ENCODE data around the gene RMND5A.
"Not testable (repeated sequence)": the region's sequence is repeated elsewhere in the genome, so short reads cannot be mapped to it uniquely, and the experiment has no call there.

The RMND5A gene

GRCh38 chr2:86708126-86708525, 12.0 kb upstream of the RMND5A start:
- DNase-seq, result not testable (repeated sequence)

GRCh38 chr2:86714579-86715173, 5.4 kb upstream of the RMND5A start:
- not testable (repeated sequence) for DNase-seq

GRCh38 chr2:86719263-86719636, 841 bp upstream of the RMND5A start:
- not testable (repeated sequence) for DNase-seq

DNA sequence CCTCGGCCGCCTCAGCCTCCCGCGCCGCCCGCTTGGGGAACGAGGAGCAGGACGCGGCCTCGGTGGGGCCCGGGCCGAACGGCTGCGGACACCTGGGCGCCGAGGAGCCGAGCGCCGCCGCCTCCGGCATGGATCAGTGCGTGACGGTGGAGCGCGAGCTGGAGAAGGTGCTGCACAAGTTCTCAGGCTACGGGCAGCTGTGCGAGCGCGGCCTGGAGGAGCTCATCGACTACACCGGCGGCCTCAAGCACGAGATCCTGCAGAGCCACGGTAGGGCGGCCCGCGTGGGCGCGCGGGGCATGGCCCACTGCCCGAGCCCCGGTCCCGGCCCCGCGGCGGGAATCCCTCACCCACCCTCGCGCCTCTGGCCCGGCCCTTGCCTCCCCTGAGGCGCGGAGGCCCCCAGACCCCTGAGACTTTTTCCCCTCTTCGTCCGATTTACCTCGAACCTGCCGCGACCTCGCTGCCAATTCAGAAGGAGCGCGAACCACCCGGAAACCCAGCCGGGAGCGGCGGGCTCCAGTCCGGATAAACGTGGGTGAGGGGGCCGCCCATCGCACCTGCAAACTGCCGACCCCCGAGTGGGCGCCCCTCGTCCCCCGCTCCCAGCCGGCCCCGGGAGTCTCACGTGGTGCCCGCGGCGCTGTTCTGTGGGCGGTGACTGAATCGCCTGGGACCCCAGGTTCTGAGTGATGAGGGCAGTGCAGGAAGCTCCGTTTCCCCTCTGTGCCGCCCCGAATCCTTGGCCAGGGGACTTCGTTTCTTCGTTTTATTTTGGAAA, 639 bp downstream of the RMND5A start:
- DNase-seq, result peak in 25 of 56 donors; percentile 1 to 67 (median 27)

DNA sequence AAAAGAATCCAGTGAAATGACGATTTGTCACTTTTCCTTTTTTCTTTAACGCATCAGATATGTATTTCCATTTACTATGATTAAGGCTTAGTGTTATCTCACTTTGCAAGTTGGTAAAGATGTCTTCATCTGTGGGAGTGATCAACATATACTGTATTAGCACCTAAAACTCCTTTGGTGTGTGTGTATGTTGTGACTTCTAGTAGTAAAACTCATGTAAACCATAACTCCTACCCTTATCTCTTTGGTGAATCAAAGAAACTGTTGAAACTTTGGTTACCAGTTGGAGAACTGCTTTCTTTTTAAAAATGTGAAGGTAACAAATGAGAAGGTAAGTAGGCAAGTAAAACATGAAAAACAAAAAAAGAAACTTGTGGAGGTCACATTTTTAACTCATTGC, 5.6 kb downstream of the RMND5A start:
- not testable (repeated sequence) for DNase-seq

- DNase-seq, result not testable (repeated sequence)
Observed at GRCh38 chr2:86732040-86732525, 12.0 kb downstream of the RMND5A start.

GRCh38 chr2:86732837-86733236, 12.7 kb downstream of the RMND5A start:
- not testable (repeated sequence) for DNase-seq

DNA sequence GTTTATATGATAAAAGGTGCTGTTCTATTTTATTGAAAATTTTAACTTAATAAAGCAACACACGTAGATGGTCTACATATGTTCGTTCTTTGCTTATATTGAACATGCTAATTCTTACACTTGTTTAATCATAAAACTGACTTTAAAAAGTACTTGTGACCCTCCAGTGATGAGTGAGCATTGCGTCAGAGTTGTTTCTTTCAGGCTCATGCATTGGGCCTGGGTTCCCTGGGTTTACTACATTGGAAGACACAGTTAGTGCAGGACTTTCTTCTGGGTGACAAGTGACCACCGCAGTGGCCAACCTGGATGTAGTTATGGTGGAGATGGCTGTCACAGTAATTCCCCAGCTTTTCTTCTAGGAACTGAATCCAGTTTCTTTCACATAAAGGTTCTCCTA, 13.4 kb downstream of the RMND5A start:
- DNase-seq, result not testable (repeated sequence)

DNA sequence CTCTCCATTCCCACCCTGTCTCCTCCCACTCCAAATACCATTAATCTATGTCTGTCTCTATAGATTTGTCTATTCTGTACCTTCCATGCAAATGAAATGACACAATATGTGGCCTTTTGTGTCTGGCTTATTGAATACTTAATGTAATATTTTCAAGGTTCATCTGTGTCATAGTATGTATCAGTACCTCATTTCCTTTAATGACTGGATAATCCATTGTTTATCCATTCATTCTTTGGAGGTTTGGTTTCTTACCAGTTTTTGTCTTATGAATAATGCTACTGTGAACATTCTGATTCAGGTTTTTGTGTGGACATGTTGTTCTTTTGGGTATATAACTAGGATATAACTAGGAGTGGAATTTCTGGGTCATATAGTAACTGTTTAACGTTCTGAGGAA, 14.8 kb downstream of the RMND5A start:
- not testable (repeated sequence) for DNase-seq

DNA sequence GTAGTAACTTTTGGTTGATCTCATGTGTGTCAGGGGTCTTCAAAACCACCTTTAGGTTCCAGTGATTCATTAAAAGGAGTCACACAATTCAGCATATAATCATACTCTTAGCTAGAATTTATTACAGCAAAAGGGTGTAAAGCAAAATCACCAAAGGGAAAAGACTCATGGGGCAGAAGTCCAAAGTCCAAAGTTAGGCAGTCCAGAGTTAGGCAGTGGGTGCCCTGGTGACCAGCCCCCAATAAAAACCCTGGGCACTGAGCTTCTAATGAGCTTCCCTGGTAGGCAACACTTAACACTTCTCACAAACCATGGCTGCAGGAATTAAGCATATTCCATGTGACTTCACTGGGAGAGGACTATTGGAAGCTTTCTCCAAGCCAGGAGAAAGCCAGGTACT, 19.4 kb downstream of the RMND5A start:
- DNase-seq, result not testable (repeated sequence)

DNA sequence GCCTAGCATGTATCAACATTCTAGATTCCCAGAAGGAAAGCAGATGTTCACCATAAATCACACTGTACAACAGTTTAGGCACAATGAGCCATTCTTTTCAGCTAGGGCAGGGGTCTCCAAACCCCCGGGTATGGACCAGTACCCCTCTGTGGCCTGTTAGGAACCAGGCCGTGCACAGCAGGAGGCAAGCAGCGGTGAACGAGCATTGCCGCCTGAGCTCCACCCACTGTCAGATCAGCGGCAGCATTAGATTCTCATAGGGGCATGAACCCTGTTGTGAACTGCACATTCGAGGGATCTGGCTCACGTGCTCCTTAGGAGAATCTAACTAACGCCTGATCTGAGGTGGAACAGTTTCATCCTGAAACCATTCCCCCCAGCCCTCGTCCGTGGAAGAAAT, 19.8 kb downstream of the RMND5A start:
- DNase-seq, result not testable (repeated sequence)

DNA sequence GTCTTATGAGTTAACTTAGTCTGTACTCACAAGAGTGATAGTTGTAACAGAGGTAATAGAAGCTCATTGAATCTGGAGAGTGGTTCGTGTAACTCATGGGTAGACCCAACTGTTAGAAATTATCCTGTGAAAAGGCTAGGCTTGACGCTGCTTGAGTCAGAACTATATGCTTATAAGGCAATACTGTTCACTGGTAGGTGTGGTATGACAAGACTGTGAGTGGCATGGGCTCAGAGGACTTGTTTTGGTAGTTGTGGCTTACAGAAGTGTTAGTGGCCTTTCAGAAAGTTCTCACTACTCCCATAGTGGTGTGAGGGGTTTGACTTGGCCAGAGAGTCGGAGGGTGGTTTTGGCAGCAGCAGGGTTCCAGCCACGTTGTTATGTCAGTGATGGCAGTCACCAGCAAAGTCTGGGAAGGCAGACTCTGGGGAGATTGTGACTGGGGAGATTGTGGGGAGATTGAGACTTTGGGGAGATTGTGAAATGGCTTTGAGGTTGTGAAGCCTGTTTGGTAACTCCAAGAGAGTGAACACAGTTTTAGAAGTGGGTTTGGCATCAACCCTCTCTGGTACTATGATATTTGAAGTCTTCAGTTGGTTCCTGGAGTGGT, 21.9 kb downstream of the RMND5A start:
- not testable (repeated sequence) for DNase-seq

GRCh38 chr2:86744152-86744551, 24.1 kb downstream of the RMND5A start:
- no peak for DNase-seq

DNA sequence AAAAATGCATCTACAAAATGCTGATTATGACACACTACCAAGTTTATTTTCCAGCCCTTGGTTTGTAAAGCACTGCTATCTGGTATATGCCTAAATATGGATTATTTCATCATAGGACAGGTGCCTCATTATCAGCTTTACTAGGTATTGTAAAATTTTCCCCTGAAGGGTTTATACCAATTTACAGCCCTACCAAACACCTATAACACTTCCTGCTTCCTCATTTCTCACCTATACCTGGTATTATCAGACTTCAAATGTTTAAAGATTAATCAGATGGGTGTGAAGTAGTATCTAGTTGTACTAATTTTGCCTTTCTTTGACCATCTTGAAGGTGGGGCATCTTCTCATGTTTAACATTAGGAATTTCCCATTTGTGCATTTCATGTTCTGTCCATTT, 26.8 kb downstream of the RMND5A start:
- DNase-seq, result no peak

GRCh38 chr2:86747711-86748639, 27.9 kb downstream of the RMND5A start:
- peak in 29 of 56 donors; percentile 1 to 62 (median 25) for DNase-seq

- DNase-seq, result no peak
Observed at GRCh38 chr2:86750240-86750839, 30.2 kb downstream of the RMND5A start.

DNA sequence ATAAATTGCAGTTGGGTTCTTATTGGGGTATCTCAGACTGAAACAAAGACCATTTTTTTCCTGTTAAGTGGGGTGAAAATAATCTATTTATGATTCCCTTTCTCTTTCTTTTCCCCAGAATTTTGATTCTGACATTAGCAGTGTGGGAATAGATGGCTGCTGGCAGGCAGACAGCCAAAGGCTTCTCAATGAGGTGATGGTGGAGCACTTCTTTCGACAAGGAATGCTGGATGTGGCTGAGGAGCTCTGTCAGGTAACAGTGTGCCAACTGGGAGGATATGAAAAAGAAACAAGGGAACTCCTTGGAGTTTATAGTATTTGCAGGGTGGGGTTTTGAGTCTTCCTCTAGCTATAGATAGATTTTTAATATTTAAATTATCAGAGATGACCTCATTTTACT, 31.7 kb downstream of the RMND5A start:
- no peak for DNase-seq

DNA sequence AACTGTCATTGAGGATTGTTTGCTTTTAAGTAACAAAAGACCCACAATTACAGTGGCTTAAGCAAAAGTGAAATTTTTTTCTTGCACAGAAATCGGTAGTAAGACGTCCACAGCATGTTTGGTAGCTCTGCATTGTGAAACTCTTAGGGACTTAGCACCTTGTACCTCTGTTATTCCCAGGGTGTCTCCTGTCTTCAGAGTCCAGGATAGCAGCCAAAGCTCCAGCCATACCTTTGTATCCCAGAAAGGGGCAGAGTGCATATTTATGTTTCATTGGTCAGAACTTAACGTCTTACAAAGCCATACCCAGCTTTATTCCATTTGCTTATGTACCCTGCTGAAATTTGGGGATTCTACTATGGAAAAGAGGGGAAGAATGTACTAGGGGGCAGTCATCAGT, 32.8 kb downstream of the RMND5A start:
- no peak for DNase-seq

GRCh38 chr2:86753606-86754005, 33.5 kb downstream of the RMND5A start:
- peak in 1 of 56 donors; percentile 12 for DNase-seq

DNA sequence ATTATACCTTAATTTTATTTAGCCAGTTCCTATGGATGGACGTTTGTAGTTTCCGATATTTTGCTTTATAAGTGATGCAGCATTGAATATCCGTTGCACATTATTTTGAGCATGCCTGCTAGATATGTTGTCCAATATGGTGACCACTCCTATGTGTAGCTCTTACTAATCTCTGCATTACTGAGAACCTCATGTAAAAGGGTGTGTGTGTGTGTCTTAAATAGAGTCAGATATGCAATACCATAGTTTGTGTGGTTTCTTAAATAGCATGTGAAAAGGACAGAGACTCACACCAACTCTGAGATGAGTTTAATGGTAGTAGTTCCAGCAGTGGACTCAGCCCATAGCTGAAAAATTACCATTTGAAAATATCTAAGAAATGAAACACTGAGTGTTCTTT, 38.3 kb downstream of the RMND5A start:
- DNase-seq, result no peak

DNA sequence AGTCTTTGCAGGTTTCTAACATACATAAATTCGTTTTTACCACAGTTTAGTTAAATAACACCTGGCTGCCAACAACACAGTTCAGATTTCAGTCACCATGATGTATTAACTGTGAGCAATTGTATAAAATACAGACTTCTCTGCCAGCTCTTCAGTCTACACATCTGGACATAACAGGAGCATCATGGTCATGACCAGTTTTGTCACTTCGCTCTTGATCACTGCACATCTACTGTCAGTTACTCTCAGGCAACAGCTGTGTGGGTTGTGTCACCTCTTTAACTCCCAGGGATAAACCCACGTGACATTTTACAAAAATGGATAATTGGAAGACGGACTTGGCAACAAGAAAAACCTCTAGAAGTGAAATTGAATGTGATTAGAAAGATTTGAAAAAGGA, 40.3 kb downstream of the RMND5A start:
- no peak for DNase-seq
